GM19238 (cell line): Measurements from ENCODE around the gene CTDNEP1.
"Not testable (repeated sequence)": the region's sequence is repeated elsewhere in the genome, so short reads cannot be mapped to it uniquely, and the experiment has no call there.

ENCODE experiments used
- DNase-seq: peaks from one replicate; pipeline ENCODE4 v3.0.0; 2011; ENCODE audit warnings: low spot score; ENCODE audit not compliant: insufficient read length

Gene CTDNEP1

DNA sequence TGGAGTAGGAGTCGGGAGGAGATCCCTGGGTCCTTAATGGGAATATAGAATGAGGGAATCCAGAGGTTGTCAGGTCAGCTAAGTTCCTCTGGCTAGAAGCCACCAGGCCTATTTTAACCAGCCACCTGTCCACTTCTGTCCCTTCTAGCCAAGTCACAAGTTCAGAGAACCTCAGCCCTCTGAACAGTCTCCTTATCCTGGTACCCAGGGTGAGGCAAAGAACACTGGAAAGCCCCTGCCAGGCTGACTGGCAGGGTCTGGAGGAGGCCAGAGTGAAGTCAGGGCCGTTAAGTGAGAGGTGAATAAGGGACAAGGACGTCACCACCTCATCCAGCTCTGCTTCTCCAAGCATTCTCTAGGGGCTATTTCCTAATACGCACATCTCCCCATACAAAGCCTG is 2.7 kb downstream of the CTDNEP1 start:
- DNase-seq, result no peak

DNA sequence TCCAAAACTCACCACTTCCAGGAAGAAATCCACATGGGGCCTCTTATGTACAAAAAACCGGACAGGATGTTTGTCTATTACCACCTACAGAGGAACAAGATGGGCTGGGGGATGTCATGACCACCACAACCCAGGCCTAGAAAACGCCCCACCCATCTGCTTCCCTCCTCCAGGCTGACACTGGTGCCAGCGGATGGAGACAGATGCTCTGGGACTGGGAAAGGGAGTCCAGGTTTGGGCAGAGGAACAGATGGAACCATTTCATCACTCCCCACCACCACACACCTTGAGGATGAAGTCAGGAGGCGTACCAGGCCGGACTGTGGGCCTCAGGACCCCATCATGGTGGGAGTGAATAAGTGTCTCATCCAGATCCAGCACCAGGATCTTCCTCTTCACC is 4.8 kb downstream of the CTDNEP1 start:
- no peak for DNase-seq

DNA sequence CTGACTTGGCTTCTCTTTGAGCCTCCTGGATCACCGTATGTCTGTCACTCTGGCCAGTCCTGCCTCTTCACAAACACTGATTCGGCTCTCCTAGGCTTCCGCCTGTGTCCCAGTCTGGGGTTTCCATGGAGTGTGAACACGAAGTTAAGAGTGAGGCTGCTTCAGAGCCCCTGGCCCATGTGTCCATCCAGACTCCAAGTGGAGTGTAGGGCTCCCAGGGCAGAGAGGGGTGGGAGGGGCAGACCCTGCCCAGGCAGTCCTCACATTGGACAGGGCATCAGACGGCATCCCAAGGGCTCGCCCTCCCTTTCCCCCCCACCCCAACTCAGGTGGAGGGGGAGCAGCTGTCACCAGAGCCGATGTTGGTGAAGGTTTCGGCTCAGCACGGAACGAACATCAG is 7.7 kb downstream of the CTDNEP1 start:
- DNase-seq, result not testable (repeated sequence)

DNA sequence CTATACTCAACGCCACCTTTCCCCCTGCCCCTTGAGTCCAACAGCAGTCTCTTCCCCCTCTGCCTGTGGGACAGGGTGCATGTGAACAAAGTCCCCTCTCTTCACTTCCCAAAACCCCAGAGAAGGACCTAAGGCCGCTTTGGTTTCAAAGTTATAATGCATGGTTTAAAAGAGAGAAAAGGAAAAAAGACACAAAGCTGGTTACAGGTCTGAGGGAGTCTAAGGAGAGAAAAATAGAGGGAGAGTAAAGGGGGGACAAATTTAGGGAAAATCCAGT is 8.1 kb downstream of the CTDNEP1 start:
- no peak for DNase-seq

DNA sequence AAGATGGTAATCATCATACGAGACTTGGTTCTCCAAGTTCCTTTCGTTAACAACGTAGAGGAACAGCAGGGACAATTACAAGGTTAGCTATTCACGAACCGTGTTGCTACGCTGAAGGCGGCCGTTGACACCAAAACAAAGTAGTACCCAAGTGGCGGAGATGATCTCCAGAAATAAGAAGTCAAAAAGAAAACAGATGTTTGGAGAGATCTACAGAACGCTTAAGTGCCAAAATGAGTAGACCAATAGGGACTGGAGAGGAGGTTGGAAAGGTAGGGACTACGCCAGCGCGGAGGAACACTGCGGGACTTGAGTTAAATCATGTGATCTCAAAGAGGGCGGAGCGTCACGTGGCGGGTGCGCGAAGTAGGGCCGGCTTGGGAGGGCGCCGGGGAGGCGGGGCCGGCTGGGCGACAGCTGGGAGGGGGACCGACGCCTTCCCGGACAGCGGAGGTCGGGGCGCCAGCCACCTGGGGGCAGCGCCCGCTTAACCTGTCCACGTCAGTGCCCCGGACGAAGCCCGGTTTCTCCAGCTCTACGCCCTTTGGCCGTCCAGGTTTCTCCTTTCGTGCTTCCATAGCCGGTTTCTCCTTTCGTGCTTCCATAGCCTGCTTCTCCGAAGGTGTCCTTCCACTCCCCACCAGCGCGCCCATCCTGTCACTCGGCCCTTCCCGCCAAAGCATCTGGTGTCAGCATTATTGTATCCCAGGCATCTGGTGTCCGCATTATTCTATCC is 8.6 kb downstream of the CTDNEP1 start:
- peak; percentile 85 for DNase-seq

DNA sequence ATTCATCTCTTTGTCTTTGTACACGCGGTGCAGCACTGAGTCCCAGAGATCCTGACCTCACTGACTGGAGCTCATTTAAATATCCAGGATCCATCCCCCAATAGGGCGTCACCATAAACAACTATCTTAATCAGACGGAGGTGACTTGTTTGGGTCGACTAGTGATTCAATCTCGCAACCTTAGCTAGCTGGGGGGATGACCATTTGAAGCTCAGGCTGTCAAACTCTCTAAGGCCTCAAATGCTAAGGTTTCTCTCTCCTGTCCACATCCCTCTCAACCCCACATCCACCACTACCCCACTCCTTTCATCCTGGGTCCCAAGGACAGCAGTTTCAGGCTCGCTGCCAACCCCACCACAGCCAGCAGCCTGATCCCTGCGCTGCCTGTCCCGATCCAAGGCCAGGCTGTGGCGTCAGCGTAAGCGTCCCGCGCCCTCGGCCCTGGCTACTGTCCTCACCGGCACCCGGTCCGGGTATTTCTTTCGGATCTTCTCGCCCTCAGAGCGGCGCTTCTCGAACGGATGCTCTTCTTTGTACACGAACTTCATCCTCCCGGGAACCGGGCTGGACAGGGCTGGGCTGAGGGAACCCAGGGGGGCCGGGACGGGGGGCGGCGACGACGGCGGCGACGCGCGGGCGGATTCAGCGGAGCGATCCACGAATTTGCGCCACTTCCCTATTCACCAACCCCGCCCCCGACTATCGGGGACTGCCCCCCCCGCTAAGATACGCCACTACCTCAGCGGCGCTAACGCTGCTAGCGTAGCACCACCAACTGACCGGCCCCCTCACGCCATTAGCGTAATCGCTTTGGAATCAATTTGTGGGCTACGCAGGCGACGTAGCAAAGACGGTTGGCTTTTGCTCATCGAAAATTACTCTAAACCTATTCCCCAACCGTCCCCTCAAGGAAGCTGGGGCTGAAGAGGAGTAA is 9.5 kb downstream of the CTDNEP1 start, which contains the start of gene GABARAP:
Gene GABARAP (minus strand): TSS at position 667 of the 934 bp plus-strand sequence. CDS start 119 bp downstream, at position 548.
- DNase-seq, result peak; percentile 56

DNA sequence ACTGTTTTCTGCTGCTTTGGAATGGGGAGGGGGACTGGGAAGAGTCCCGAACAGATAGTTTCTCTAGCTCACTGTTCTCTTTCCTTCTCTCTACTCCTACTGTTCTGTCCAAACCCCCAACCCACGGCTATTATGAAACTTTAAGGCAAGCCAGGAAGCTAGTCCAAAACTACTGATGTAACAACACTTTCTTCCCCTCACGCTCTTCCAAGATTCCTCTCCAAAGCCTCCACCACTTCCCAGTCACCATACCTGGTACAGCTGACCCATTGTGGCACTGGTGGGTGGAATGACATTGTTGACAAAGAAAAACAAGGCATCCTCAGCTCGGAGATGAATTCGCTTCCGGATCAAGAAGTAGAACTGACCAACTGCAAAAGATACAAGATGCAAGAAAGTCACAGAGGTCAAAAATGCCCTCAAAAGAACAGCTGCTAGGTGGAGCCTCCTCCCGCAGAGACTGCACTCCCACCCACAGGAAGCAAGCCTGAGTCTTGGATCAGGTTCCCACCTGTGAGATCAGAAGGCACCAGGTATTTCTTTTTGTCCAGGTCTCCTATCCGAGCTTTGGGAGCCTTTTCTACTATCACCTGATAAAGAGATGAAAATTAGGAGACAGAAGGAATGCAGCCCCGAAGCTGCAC is 10.3 kb downstream of the CTDNEP1 start:
- no peak for DNase-seq

DNA sequence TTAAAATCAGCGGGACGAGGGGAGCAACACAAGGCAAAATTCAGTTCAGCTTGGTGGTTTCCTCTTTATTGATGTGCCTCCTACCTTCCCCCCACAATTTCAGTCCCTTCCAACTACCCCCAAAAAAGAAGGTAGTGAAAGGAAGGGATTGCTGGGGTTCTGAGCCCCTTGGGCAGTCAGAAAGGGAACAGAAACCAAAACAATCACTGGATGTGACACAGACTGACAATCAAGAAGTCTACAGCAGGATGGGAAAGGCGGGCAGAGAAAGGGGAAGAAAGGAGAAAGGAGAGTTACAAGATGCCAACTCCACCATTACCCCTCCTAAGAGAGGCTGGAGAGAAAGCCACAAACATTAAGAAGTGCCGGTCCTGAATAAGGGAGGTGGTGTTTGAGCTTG is 11.2 kb downstream of the CTDNEP1 start:
- DNase-seq, result no peak

DNA sequence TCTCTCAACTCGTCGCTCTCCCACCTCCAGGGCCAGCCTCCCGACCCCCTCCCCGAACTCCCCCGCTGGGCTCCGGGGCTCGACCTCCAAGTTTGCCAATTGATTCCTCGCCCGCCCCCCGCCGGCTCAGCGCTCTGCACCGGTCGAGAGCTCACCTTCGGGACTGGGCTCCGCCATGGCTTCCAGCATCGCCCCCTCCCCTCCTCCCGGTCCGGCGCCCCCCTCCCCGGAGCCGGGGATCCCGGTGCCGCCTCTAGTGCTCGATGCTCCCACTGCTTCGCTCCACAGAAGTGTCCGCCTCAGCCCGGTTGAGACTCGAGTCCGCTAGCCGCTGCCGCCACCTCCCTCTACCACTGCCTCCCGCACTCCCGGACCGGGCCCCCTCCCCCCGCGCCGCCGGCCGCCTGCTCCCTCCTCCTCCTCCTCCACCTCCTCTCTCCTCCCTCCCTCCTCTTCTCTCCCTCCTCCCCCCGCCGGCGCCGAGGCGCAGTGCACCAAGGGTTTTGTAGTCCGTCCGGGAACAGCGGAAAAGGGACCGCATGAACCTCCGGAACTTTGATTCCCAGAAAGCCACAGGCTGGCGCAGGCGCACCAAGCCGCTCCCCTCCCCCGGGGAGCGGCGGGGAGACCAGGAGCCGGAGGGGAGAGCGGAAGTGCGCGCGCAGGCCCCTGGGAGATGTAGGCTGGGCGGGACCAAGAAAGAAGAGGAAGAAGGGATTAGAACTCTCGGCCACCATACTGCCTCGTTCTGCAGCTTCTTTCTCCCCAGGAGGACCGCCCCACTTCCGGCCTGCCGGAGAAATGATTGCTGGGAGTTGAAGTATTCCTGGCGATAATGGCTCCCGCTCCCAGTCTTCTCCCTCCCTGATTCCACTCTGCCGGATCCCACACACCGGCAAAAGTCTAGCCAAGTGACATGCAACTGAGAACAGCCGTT is 12.2 kb downstream of the CTDNEP1 start, which contains the start of gene PHF23:
Gene PHF23 (minus strand): TSS at position 367 of the 937 bp plus-strand sequence. CDS start 178 bp downstream, at position 189.
- DNase-seq, result peak; percentile 98

DNA sequence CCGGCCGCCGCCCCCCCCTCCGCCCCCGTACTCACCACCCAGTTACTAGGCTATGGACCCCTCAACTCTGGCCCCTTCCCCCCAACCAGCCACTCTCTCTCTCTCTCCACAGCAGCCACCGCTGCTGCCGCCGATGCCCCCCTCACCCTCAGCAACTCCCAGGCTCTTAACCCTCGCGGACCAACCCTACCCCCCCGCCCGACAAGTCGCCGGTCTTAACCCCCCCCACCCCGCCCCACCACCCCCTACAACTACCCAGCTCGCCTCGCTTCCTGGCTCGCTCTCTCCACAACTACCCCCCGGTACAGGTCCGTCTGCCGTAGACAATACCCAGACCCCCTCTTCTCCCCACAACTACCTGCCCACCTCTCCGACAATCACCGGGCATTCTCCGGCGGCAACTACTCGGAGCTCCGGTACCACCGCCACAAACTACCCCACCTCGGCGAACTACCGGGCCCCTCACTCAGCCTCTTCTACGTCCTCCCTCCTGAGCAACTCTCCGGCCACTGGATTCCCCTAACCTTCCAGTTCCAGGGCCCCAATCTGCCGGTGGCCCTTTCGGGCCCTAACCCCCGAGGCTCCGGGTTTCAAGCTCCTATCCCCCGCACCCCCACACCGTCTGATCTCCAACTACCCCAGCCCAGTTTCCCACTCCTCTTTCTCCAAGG is 13.0 kb downstream of the CTDNEP1 start:
- no peak for DNase-seq

DNA sequence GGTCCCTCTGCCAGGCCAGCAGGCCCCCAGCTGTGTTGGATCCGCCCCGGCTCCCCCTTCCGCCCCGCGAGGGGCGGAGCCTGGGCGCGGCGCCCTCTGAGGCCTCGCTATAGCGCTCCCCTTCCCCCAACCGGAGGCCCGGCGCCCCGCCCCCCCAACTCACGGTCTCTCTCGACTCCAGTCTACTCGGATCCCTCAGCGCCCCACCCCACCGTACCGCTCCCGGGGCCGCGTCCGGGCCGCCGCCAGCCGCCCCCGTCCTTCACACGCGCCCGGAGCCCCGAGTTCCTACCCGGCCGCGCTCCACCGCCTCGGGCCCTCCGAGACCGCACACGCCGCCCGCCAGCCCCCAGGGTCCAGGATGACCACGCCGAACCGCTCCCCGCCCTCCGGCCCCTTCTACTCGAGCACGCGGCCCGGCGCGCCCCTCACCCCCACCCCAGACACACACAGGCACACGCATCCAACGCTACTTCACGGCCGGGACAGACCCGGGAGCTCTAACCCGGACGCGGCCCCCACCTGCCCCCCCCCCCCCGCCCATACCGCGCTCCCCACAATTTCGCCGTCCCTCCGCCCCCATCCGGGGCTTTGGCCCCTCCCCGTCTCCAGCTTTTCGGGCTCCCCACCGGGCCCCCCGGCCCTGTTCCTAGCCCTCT is 13.6 kb downstream of the CTDNEP1 start:
- DNase-seq, result peak; percentile 80

DNA sequence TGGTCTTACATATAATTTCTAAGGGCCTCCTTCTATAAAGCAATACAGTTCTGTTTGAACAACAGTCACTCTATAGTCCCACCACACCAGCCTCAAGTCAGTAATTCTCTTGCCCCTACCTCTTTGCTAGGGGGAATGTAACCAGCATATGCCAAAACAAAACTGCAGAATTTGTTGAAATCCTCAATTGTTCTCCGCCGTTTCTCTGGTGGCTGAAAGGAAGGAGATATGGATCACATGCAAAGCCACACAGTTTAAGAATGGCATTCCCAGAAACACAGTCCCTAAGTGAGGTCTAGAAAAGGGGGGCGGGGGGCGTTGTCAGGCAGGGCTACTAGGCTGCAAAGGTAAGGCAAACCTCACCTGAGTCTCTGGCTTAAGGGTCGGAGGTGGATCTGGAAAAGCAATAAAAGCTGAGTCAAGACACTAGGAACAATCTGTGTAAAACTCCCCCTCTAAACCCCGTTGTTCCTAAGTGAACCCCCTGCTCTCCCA is 14.2 kb downstream of the CTDNEP1 start:
- DNase-seq, result no peak

DNA sequence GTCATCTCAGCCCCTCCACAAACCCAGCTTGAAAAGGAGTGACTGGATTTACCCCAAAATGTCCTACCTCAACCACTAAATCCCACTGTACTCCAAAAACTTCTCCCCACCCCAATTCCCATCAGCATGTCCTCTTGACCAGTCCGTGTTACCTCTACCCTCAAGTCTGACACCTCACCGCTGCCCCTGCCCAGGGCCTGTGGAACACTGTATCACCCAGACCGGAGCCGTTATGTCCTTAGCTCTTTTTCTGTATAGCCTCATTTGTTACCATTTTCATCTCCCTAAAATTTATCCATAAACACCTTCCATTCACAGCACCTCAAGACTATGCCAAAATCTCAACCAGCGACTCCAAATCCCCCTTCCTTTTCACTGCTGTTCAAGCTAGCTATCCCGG is 14.7 kb downstream of the CTDNEP1 start:
- no peak for DNase-seq

DNA sequence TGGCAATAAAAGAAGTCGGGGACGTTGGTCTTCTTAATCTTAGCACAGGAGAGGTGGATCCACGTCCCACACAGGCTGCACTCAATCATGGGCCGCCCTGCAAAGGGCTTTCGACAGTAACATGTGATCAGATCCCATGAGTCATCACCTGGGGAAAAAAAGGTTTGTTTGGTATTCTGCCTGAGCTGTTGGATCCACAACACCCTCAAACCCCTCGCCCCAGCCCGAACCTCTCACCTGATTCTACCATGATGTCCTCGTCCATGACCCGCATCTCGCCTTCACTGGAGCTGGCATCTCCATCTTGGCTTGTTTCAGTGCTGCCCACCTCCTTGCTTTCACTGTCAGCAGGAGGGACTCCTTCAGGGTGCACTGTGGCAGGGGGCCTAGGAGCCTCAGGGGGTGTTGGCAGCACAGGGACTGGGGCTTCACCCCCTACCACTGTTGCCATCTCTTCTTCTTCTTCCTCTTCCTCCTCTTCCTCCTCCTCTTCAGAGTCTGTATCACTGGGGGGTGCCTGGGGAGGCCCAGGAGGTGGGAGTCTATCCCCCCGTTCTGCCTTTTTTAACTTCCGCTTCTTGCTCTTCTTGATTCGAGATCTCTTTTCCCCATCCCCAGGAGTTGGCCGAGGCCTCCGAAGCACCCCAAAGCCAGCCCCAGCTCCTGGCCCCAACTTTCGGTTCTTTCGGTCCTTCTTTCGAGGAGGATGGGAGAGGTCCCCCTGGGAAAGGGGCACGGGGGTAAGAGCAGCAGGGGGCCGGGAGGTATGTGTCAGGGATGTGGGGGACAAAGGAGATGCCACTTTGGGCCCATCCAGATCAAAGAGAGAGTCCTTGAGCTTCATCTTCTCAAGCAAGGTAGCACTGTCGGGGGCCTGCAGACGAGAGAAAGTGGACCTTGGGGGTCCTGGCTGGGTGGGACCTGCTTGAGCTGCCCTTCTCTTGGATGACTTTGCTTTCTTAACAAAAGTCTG is 15.6 kb downstream of the CTDNEP1 start:
- DNase-seq, result no peak

DNA sequence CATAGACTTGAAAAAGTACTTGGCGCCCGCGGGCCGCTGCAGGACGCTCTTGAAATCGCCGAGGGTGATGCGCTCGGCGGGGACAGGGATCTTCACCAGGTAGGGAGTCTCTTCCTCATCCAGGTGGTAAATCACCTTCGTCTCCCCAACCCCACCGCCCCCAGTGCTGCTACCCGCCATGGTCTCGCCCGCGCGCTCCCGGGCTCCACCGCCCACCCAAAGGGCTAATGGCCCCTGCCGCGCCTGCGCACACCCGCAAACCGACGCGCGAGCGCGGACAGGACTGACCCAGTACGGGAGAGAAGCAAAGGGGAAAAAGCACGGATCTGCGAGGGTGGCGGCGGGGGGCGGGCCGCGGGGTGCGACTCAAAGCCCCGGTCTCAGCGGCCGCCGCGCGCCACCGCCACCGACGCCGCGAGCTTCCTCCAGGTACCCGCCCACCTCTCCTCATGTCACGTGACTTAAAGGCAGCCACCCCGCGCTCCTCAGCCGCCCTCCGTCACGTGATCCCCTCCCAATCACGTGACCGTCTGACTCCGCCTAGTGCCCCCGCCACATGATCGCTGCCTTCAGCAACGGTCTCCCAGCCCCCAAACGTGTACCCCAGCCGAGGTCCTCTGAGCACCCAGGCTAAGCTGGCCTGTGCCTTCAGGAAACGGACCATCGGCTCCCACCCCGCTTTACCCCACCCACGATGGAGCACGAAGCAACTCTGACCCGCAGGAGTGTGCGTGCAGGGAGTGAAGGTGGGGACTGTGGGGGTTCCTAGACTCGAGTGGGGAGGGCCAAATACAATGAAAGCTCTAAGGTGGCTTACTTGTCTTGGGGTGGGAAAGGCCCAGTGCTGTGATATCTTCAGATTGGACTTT is 17.2 kb downstream of the CTDNEP1 start, which contains the start of gene DVL2:
Gene DVL2 (minus strand): TSS at position 435 of the 869 bp plus-strand sequence. CDS start 255 bp downstream, at position 180.
- peak; percentile 98 for DNase-seq

DNA sequence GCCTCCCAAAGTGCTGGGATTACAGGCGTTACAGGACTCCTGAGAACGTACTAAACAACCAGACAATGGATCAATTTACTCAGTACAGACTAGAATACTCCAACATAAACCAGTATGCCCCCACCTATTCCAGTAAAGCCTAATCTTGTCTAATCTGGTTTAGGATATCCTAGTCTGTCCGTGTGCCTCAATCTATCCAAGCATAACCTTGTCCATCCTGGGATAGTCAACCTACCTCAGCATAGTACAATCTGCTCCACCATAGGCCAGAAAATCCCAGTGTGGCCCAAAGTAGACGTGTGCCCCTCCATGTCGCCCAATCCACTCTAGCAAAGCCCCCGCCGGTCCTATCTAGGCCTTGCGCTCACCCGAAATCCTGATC is 17.8 kb downstream of the CTDNEP1 start:
- DNase-seq, result no peak

DNA sequence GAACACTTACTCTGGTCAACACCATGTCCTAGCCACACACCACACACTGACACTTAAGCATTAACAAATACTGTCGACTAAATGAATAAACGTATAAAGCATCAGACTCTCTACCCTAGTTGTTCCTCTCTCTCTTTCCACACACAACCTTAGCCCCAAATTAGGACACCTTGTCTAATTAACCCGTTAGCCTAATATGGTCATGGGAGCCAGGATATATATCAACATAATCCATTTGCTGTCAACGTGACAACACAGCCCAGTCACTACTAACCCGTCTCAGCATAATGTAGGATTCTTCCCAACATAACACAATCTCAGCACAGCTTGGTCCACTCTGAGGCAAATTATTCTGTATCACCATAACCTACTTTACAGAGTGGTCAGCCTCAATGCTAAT is 19.4 kb downstream of the CTDNEP1 start:
- DNase-seq, result no peak
